IPS-NIHi11 (cell line): ENCODE measurements around the gene KCNJ8.
"Not testable (repeated sequence)": the region's sequence is repeated elsewhere in the genome, so short reads cannot be mapped to it uniquely, and the experiment has no call there.

Experiments used
- DNase-seq: peaks from one replicate; pipeline ENCODE4 v3.0.0; 2012; ENCODE audit warnings: mixed read lengths, low spot score

The KCNJ8 gene

GRCh38 chr12:21774358-21775132 lies at the start of gene KCNJ8:
Gene KCNJ8 (minus strand): TSS chr12:21774706. CDS start chr12:21773616, 1,090 bp downstream.
- DNase-seq, result peak; percentile 64

DNA sequence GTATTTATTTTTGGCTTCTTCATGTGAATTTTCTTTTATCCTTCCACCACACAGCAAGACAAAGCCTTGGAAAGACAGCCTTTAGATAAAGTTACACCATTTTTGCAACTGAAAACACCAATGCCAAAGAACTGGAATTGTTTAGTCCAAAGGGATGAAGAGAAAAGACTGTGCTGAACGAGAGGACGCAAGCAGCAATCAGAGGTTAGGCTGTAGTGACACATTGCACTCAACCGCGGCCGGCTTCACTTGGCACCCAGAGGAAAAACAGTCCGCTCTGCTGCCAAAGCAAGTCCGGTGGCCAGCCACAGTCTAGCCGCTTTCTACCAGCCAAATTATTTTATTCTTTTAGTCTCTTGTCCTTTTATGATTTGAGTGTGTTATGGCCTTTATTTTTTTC lies 49.1 kb upstream of the KCNJ8 start:
- DNase-seq, result no peak

DNA sequence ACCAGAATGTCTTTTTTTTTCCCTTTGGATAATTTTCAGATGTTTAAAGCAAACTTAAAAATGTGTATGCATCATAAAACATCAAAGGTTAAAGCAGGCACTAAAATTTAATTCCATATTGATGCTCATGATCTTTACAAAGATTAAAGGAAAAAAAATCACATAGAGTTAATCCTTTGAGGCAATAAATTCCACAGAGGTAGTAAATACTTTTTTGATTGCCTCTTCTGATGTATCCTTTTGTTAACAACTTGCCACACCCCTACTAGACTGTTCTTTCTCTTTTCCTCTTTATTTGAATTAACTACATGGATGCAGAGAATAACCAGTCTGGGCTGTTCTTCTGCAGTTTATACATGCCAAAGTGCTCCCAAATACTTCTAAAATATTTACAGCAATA lies 45.2 kb upstream of the KCNJ8 start:
- DNase-seq, result no peak

- no peak for DNase-seq
Observed at GRCh38 chr12:21819236-21819635, 44.7 kb upstream of the KCNJ8 start.

DNA sequence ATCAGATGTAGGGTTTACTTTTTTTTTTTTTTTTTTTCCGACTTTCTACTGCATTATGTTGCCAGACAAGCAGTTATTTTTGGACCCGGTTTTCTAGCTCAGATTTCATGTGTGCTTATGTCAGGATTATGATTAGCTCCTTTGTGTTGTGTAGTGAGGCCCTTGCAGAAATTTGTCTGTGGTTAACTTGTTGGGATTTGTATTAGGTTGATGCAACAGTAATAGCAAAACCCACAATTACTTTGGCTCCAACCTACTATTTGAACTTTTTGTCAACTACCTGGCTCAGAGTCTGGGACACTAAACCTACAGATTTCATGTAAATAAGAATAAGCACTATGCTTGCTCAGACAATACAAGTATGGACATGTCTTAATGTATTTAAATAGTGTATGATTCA lies 44.1 kb upstream of the KCNJ8 start:
- DNase-seq, result no peak

DNA sequence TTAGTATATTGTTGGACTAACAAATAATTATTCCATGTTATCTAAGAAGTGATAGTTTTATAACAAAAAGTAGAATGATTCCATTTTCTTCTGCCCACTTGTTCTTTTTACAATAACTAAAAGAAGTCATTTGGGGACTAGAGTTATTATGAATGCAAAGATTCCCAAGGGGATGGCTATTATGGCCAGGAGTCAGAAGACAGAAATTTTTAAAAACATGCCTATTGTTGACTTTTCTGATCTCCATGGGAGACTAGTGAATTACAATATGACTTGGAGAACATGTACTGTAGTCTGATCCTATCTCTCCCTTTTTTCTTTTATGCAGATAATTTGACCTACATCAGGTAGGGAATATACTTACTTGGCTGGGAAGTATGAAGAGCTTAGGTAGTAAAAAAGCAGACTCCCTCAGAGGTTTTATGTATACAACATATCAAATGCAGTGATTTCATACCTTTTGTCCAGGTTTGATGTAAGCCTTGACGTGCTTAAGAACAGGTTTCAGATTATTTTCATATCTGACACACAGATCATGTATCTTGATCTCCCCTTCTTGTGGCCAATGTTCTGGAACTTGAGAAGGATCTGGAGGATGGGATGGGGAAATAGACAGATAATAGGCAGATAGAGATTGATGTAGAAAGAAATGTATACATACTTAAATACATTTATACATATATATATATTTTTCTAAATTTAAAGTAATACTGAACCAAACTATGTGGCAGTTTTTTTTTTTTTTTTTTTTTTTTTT lies 41.0 kb upstream of the KCNJ8 start:
- DNase-seq, result no peak

DNA sequence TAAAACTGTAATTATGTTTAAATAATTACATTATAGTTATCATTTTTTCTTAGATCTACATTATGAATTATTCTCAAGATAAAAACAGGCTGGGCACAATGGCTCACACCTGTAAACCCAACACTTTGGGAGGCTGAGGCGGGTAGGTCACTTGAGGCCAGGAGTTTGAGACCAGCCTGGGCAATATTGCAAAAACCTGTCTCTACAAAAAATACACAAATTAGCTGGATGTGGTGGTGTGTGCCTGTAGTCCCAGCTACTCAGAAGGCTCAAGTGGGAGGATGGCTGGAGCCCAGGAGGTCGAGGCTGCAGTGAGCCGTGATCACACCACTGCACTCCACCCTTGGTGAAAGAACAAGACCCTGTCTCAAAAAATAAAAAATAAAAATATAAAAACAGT lies 40.3 kb upstream of the KCNJ8 start:
- no peak for DNase-seq

DNA sequence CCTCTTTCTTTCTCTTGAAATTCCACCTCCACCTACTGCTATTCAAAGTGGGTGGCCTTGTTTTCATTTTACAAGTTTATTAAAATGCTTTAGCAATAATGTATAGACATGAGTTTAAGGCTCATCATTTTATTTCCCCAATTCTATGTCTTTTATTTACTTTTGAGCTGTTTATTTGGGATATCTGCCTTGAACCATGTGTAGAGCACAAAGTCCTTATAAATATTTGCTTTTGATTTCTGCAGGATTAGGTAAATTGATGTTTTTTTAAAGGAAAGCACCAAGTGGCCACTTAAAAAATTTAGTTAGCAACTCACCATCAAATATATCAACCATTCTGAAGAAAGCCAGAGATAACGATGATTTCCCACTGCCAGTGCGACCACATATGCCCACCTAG lies 39.8 kb upstream of the KCNJ8 start:
- DNase-seq, result no peak

- DNase-seq, result no peak
Observed at GRCh38 chr12:21813751-21814150, 39.2 kb upstream of the KCNJ8 start.

GRCh38 chr12:21813125-21813524 lies 38.6 kb upstream of the KCNJ8 start:
- no peak for DNase-seq

- DNase-seq, result not testable (repeated sequence)
Observed at GRCh38 chr12:21812340-21812739, 37.8 kb upstream of the KCNJ8 start.

- DNase-seq, result no peak
Observed at GRCh38 chr12:21809100-21809499, 34.6 kb upstream of the KCNJ8 start.

GRCh38 chr12:21806255-21806654 lies 31.7 kb upstream of the KCNJ8 start:
- DNase-seq, result no peak

- no peak for DNase-seq
Observed at GRCh38 chr12:21801522-21802288, 27.2 kb upstream of the KCNJ8 start.

- no peak for DNase-seq
Observed at GRCh38 chr12:21800011-21800410, 25.5 kb upstream of the KCNJ8 start.

- no peak for DNase-seq
Observed at GRCh38 chr12:21797539-21797938, 23.0 kb upstream of the KCNJ8 start.

- DNase-seq, result no peak
Observed at GRCh38 chr12:21795648-21796328, 21.3 kb upstream of the KCNJ8 start.

DNA sequence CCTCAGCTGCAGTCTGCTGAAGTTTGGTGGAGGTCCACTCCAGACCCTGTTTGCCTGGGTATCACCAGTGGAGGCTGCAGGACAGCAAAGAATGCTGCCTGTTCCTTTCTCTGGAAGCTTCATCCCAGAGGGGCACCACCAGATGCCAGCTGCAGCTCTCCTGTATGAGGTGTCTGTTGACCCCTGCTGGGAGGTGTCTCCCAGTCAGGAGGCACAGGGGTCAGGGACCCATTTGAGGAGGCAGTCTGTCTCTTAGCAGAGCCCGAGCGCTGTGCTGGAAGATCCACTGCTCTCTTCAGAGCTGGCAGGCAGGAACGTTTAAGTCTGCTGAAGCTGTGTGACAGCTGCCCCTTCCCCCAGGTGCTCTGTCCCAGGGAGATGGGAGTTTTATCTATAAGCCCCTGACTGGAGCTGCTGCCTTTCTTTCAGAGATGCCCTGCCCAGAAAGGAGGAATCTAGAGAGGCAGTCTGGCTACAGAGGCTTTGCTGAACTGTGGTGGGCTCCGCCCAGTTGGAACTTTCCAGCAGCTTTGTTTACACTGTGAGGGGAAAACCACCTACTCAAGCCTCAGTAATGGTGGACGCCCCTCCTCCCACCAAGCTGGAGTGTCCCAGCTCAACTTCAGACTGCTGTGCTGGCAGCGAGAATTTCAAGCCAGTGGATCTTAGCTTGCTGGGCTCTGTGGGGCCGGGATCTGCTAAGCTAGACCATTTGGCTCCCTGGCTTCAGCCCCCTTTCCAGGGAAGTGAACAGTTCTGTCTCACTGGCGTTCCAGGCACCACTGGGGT lies 20.5 kb upstream of the KCNJ8 start:
- DNase-seq, result not testable (repeated sequence)

- not testable (repeated sequence) for DNase-seq
Observed at GRCh38 chr12:21789687-21790086, 15.2 kb upstream of the KCNJ8 start.

DNA sequence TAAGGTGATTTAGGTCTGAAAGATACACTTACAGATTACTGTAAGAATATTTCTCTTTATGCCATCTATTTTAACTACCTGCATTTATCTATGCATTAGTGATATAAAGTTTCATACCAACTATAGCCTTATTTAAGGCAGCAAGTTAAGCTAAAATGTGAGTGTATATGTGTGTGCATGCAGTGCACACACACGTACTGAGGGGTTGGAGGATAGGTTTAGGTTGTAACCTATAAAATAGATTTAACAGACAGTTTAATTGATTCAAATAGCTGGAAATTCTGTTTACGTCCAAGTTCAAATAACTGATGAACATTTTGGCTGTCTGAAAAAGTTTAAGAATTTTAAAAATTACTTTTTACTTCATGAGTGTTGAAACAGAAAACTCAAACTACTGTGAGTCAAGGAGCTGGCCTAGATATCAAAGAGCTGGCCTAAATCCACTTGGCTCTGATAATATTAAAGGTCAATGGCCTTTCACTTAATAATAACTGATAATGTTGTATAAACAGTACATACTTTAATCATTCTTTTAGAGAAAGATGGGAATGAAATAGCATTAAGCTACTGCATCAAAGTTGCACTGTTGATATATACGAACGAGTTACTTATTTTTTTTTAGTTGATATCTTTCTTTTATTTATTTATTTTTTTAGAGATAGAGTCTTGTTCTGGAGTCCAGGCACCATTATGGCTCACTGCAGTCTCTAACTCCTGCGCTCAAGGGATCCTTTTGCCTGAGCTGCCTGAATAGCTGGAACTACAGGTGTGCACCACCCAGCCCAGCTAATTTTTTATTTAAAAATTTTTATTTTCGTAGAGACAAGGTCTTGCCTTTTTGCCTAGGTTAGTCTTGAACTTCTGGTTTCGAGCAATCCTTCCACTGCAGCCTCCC lies 13.8 kb upstream of the KCNJ8 start:
- DNase-seq, result no peak
